HepG2 (cell line): ENCODE data around the gene ECM1. TPM values are rescaled to one million over a fixed set of nuclear protein-coding genes. Genes with fewer than 3 reads are reported as not detected.

Experiments
- AKNA ChIP-seq: sonication (generic); formaldehyde crosslinking; IDR thresholded peaks from 2 replicates; pipeline ENCODE4 v1.4.0; 2020; ENCODE audit warnings: missing genetic modification reagents, borderline replicate concordance
- BATF2 ChIP-seq: sonication (generic); formaldehyde crosslinking; IDR thresholded peaks from 2 replicates; pipeline ENCODE4 v1.8.0; 2022; ENCODE audit warnings: mild to moderate bottlenecking, missing genetic modification reagents, moderate library complexity
- ETV6 ChIP-seq: sonication (generic); formaldehyde crosslinking; conservative IDR thresholded peaks from 2 replicates; pipeline ENCODE4 v1.4.0; 2020; ENCODE audit warnings: missing genetic modification reagents
- HHEX ChIP-seq: IDR thresholded peaks from 2 replicates; pipeline ENCODE4 v1.6.1; 2016; ENCODE audit warnings: control low read depth
- KMT2A ChIP-seq: sonication (generic); formaldehyde crosslinking; IDR thresholded peaks from 2 replicates; pipeline ENCODE4 v1.4.0; 2020; ENCODE audit warnings: missing genetic modification reagents
- MEIS1 ChIP-seq: sonication (generic); formaldehyde crosslinking; IDR thresholded peaks from 2 replicates; pipeline ENCODE4 v1.9.0; 2021; ENCODE audit warnings: mild to moderate bottlenecking, missing genetic modification reagents, moderate library complexity, borderline replicate concordance
- MIER2 ChIP-seq: IDR thresholded peaks from 2 replicates; pipeline ENCODE4 v1.6.1; 2016; ENCODE audit warnings: missing biosample characterization, missing genetic modification reagents
- PRDM4 ChIP-seq: sonication (generic); formaldehyde crosslinking; IDR thresholded peaks from 2 replicates; pipeline ENCODE4 v1.9.0; 2021; ENCODE audit warnings: missing genetic modification reagents, borderline replicate concordance
- ZHX1 ChIP-seq: sonication (generic); formaldehyde crosslinking; IDR thresholded peaks from 2 replicates; pipeline ENCODE4 v1.8.1; 2022; ENCODE audit warnings: low read depth, mild to moderate bottlenecking, missing genetic modification reagents
- ZNF430 ChIP-seq: sonication (generic); formaldehyde crosslinking; IDR thresholded peaks from 2 replicates; pipeline ENCODE4 v1.9.0; 2021; ENCODE audit warnings: mild to moderate bottlenecking, missing genetic modification reagents
- ZNF460 ChIP-seq: sonication (generic); formaldehyde crosslinking; IDR thresholded peaks from 2 replicates; pipeline ENCODE4 v1.5.1; 2020; ENCODE audit warnings: missing genetic modification reagents, mild to moderate bottlenecking, borderline replicate concordance
- ZNF547 ChIP-seq: sonication (generic); formaldehyde crosslinking; IDR thresholded peaks from 2 replicates; pipeline ENCODE4 v1.5.1; 2020; ENCODE audit warnings: mild to moderate bottlenecking, missing genetic modification reagents
- ZNF615 ChIP-seq: sonication (generic); formaldehyde crosslinking; IDR thresholded peaks from 2 replicates; pipeline ENCODE4 v1.5.0; 2020; ENCODE audit warnings: mild to moderate bottlenecking, missing genetic modification reagents, borderline replicate concordance
- ZNF660 ChIP-seq: sonication (generic); formaldehyde crosslinking; IDR thresholded peaks from 2 replicates; pipeline ENCODE4 v1.5.1; 2020; ENCODE audit warnings: mild to moderate bottlenecking, low read depth, missing genetic modification reagents, borderline replicate concordance
- ZNF713 ChIP-seq: sonication (generic); formaldehyde crosslinking; IDR thresholded peaks from 2 replicates; pipeline ENCODE4 v1.4.0; 2020; ENCODE audit warnings: mild to moderate bottlenecking, missing genetic modification reagents
- ZNF772 ChIP-seq: sonication (generic); formaldehyde crosslinking; IDR thresholded peaks from 2 replicates; pipeline ENCODE4 v1.5.0; 2020; ENCODE audit warnings: mild to moderate bottlenecking, missing genetic modification reagents
- ZSCAN31 ChIP-seq: sonication (generic); formaldehyde crosslinking; IDR thresholded peaks from 2 replicates; pipeline ENCODE4 v1.5.0; 2020; ENCODE audit warnings: low read depth, mild to moderate bottlenecking, missing genetic modification reagents
- polyA plus RNA-seq, 8 experiments: library from polyadenylated mRNA; depleted of rRNA in 3 of 8; stranded (reverse) in 7 of 8; unstranded in 1 of 8; fragments of >200 nt; fragmentation: Illumina TruSeq in 4 of 8; extraction: Trizol in 4 of 8; gene quantifications; 2 replicates each; pipeline versions ENCODE4 v1.2.1 to v1.2.3, GENCODE V29; 2011 to 2016; ENCODE audit warnings: low read depth in 4 of 8, missing spikeins in 1 of 8, mixed read lengths in 1 of 8; ENCODE audit not compliant: insufficient read depth in 1 of 8
- total RNA-seq, 5 experiments: library from RNA; depleted of rRNA; stranded (reverse); fragments of >200 nt; fragmentation: Illumina TruSeq; extraction: Trizol; gene quantifications; 2 replicates each; pipeline ENCODE4 v1.2.3, GENCODE V29; 2016; ENCODE audit warnings: low read depth in 1 of 5

Gene ECM1
- total and polyA plus RNA-seq, 2 of the 13 experiments (the other 11 are each of a cell fraction or from before 2014, with no cell fraction given) = 0.42 to 1.0 TPM

- TF ChIP-seq HHEX (CRISPR knock-in tag) (no peak), KMT2A (peak; percentile 23; the same call in 1 of the 2 replicates), ZNF660 (no peak), BATF2 (CRISPR knock-in tag) (no peak), ETV6 (CRISPR knock-in tag) (0 out of 2 replicates have a peak, but pooled peaks have one; percentile 18), ZHX1 (no peak), ZNF460 (CRISPR knock-in tag) (no peak), ZSCAN31 (no peak), ZNF713 (no peak), MEIS1 (CRISPR knock-in tag) (no peak), ZNF430 (CRISPR knock-in tag) (no peak), PRDM4 (CRISPR knock-in tag) (no peak), MIER2 (no peak), ZNF772 (peak; percentile 46; the same call in 1 of the 2 replicates), ZNF615 (CRISPR knock-in tag) (no peak), ZNF547 (CRISPR knock-in tag) (no peak), AKNA (CRISPR knock-in tag) (no peak)
These were observed 52.8 kb downstream of the ECM1 start (continued) for GRCh38 chr1:150560576-150561253.
